ENCODE data around the gene PPP4R3B.

PPP4R3B gene

GRCh38 chr2:55498582-55498981, 118.8 kb downstream of the PPP4R3B start:
- H3K27ac ChIP-seq, result no peak overlapping the region
- H3K4me3 ChIP-seq, result no peak overlapping the region
- intact Hi-C loops (cut with DNase I; ENCODE audit: low total_unique reads), result no loop called here
- no peaks in the 10 kb centered on the region for H3K36me3 ChIP-seq
- no peak for DNase-seq
- H3K9me3 ChIP-seq, result no peaks in the 10 kb centered on the region
- no peaks in the 10 kb centered on the region for H3K27me3 ChIP-seq
- no peak for TF ChIP-seq CTCF (IDR thresholded peaks at IDR 0.05)
- H3K4me1 ChIP-seq, result no peaks in the 10 kb centered on the region
